Endothelial cell (in vitro differentiated cells): Measurements from ENCODE around the gene KLK6. TPM values are rescaled to one million over a fixed set of nuclear protein-coding genes. Genes with fewer than 3 reads are reported as not detected.

ENCODE experiments used
- DNase-seq: peaks from one replicate; pipeline ENCODE4 v3.0.0; 2021; ENCODE audit warnings: low spot score
- H3K27ac Mint-ChIP-seq: one replicate; pipeline ENCODE4 v1.8.0; 2021; ENCODE audit warnings: mixed read lengths, inconsistent platforms; ENCODE audit not compliant: unreplicated experiment
- H3K27me3 Mint-ChIP-seq: one replicate; pipeline ENCODE4 v1.8.0; 2021; ENCODE audit warnings: mild to moderate bottlenecking, moderate library complexity, mixed read lengths, inconsistent platforms; ENCODE audit not compliant: unreplicated experiment
- H3K36me3 Mint-ChIP-seq: one replicate; pipeline ENCODE4 v1.8.0; 2021; ENCODE audit warnings: mild to moderate bottlenecking, low read depth, mixed read lengths, inconsistent platforms; ENCODE audit not compliant: unreplicated experiment
- H3K4me1 Mint-ChIP-seq: one replicate; pipeline ENCODE4 v1.8.0; 2021; ENCODE audit warnings: mild to moderate bottlenecking, mixed read lengths, inconsistent platforms; ENCODE audit not compliant: unreplicated experiment
- H3K4me3 Mint-ChIP-seq: one replicate; pipeline ENCODE4 v1.8.0; 2021; ENCODE audit warnings: mild to moderate bottlenecking, mixed read lengths, inconsistent platforms; ENCODE audit not compliant: unreplicated experiment
- H3K9me3 Mint-ChIP-seq: one replicate; pipeline ENCODE4 v1.8.0; 2021; ENCODE audit warnings: mixed read lengths, inconsistent platforms; ENCODE audit not compliant: unreplicated experiment
- total RNA-seq: library from RNA; stranded (reverse); fragmentation: NEBNext Ultra II Directional; extraction: Animal tissue kit (Norgen Biotek cat#: 25700); gene quantifications from one replicate; pipeline ENCODE4 v1.2.1, GENCODE V29; 2021; ENCODE audit not compliant: unreplicated experiment
- TF ChIP-seq, protein P1 (sequence below): fragments of 200-600 bp; sonication (generic); IDR thresholded peaks from one replicate; pipeline ENCODE4 v1.5.0; 2021; ENCODE audit warnings: antibody characterized with exemption; ENCODE audit not compliant: unreplicated experiment

KLK6 gene
- total RNA-seq, 1 donor from 2014 or later: 0.67 TPM

DNA sequence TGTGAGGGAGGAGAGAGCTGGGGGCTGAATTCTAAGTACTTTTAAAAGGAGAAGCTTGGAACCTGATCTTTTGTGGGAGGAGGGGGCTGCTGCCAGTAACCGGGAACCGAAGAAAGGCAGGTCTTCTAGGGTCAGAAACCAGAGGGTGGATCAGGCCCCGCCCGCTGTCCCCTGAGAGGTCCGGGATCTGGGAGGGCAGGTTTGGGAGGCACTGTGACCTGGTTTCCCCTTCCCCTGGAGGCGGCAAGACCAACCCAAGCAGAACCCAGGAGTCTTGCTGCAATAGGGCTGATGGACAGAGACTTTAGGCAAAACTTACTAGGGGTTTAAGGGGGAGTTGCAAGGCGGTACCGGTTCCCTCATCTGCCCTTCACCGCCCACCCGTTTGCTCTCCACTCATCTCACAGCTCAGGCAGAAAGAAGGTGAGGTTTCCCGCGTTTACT lies 32.7 kb upstream of the KLK6 start:
- no peak for DNase-seq
- Mint-ChIP-seq H3K4me3 (no peak overlapping the region), H3K27ac (no peak overlapping the region), H3K36me3 (no peaks in the 10 kb centered on the region), H3K9me3 (no peaks in the 10 kb centered on the region), H3K27me3 (peaks cover 12% of the 10 kb centered on the region), H3K4me1 (no peaks in the 10 kb centered on the region)
- TF ChIP-seq, protein P1, sequence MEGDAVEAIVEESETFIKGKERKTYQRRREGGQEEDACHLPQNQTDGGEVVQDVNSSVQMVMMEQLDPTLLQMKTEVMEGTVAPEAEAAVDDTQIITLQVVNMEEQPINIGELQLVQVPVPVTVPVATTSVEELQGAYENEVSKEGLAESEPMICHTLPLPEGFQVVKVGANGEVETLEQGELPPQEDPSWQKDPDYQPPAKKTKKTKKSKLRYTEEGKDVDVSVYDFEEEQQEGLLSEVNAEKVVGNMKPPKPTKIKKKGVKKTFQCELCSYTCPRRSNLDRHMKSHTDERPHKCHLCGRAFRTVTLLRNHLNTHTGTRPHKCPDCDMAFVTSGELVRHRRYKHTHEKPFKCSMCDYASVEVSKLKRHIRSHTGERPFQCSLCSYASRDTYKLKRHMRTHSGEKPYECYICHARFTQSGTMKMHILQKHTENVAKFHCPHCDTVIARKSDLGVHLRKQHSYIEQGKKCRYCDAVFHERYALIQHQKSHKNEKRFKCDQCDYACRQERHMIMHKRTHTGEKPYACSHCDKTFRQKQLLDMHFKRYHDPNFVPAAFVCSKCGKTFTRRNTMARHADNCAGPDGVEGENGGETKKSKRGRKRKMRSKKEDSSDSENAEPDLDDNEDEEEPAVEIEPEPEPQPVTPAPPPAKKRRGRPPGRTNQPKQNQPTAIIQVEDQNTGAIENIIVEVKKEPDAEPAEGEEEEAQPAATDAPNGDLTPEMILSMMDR: no peak

DNA sequence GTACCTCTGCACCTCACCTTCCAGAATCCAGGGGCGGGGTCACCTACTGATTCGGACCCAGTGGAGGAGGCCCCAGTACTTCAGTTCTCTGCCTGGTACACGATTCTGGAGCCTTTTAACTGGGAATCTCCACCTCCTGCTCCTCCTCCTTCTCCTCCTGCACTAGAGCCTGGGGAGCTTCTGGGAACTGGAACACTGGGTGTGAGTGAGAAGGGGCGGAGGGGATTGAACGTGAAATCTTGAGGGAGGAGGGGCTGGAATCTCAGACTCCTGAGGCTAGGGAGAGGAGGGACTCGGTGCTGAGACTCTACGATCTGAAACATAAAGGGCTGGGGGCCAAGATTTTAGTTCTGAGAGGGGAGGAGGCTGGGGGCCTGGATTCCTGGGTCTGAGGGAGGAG lies 32.1 kb upstream of the KLK6 start, which contains the start of gene KLK8:
KLK8 (minus strand) TSS at position 90 of the 400 bp plus-strand sequence. CDS start 437 bp downstream, outside the sequence.
- H3K9me3 Mint-ChIP-seq: no peaks in the 10 kb centered on the region

DNA sequence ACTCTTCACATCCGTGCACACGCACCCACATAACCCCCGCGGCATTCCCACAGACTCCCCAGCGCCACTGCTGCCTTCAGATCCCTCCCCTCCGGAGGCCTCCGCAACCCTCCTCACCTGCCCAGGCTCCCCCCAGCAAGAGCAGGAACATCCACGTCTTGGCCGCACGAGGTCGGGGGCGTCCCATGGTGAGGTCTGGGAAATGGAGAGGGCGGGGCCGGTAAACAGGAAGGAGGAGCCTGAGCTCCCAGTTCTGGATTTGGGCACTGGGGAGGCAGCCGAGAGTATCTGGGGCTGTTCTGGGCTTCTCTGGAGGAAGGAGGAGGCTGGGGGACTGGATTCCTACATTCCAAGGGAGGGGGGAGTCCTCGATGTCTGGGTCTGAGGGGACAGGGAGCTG lies 31.6 kb upstream of the KLK6 start:
- Mint-ChIP-seq H3K27ac (no peak overlapping the region), H3K4me3 (no peak overlapping the region), H3K36me3 (no peaks in the 10 kb centered on the region), H3K27me3 (peaks cover 12% of the 10 kb centered on the region), H3K9me3 (no peaks in the 10 kb centered on the region), H3K4me1 (no peaks in the 10 kb centered on the region)
- no peak for DNase-seq
- TF ChIP-seq, protein P1: no peak

More for the DNA sequence above, 32.1 kb upstream of the KLK6 start, which contains the start of gene KLK8:
- no peak within 1 kb of the TSS for H3K27ac Mint-ChIP-seq
- peak within 1 kb of the TSS; percentile 25 for H3K4me3 Mint-ChIP-seq
- H3K4me1 Mint-ChIP-seq: no peaks in the 10 kb centered on the region
- H3K36me3 Mint-ChIP-seq: no peaks in the 10 kb centered on the region
- H3K27me3 Mint-ChIP-seq: peaks cover 14% of the 10 kb centered on the region
- no peak for DNase-seq
- TF ChIP-seq, protein P1: no peak

DNA sequence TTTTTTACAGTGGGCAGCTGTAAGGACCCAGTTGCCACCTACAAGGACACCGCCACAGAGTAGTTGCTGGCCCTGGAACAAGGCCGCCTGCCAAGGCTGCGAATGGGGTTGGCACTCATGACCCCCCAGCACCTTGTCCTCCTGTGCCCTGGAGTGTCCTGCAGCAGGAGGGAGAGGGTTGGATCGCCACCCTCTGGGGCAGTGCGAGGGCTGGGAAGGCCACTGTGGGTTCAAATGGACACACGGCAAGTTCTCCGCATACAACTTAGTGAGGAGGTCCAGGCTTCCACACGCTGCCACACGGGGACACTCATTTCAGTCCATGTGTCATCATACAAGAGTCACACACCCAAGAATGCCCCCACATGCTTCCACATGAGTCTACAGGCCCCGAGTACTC lies 31.0 kb upstream of the KLK6 start:
- peaks cover 12% of the 10 kb centered on the region for H3K27me3 Mint-ChIP-seq
- no peaks in the 10 kb centered on the region for H3K4me1 Mint-ChIP-seq
- H3K36me3 Mint-ChIP-seq: no peaks in the 10 kb centered on the region
- H3K9me3 Mint-ChIP-seq: no peaks in the 10 kb centered on the region
- TF ChIP-seq, protein P1: no peak
- no peak overlapping the region for H3K4me3 Mint-ChIP-seq
- no peak for DNase-seq
- no peak overlapping the region for H3K27ac Mint-ChIP-seq

DNA sequence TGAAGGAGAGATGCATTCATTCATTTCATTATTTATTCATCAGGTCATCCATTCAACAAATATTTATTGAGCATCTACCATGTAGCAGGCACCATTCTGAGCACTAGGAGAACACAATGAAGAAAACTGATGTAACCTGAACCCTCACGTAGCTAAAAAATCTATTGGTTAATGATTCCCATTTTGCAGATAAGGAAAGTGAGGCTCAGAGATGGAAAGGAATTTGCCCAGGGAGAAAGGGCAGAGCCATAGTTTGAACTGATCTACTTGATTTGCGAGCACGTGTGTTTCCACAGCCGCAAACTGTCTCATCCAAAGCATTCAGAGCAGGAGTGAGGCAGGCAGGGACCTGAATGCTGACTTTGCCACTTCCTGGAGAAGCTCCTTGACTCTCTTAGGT lies 29.3 kb upstream of the KLK6 start:
- Mint-ChIP-seq H3K27ac (no peak overlapping the region), H3K9me3 (no peaks in the 10 kb centered on the region), H3K27me3 (peaks cover 11% of the 10 kb centered on the region), H3K4me1 (no peaks in the 10 kb centered on the region), H3K4me3 (no peak overlapping the region), H3K36me3 (no peaks in the 10 kb centered on the region)
- TF ChIP-seq, protein P1: no peak
- no peak for DNase-seq
